ENCODE measurements around the gene ULK4. TPM values are rescaled to one million over a fixed set of nuclear protein-coding genes. Genes with fewer than 3 reads are reported as not detected.

The ULK4 gene
- total and polyA plus RNA-seq, 2 of the 8 experiments (the other 6 are each of a cell fraction or from before 2014, with no cell fraction given) = 3.0 to 10.8 TPM

GRCh38 chr3:41769106-41769505, 192.8 kb downstream of the ULK4 start:
- Histone ChIP-seq H3K79me2 (ENCODE audit: control insufficient read depth in 1 of 2, insufficient read depth in 2 of 2, low read length in 2 of 2) (no peaks in the 10 kb centered on the region), H3K4me3 (ENCODE audit: extremely low read depth in 1 of 4, insufficient read depth in 2 of 4, low read depth in 3 of 4, low read length in 4 of 4) (no peak overlapping the region), H3K4me1 (replicated peaks in 1 of 4; ENCODE audit: control insufficient read depth in 3 of 4, insufficient read depth in 4 of 4, low read length in 3 of 4) (no peaks in the 10 kb centered on the region), H2BK12ac (ENCODE audit: low read depth, low read length) (no peak overlapping the region), H3K27me3 (replicated peaks in 1 of 4; ENCODE audit: control insufficient read depth in 3 of 4, extremely low read depth in 1 of 4, insufficient read depth in 3 of 4, low read length in 3 of 4) (no peaks in the 10 kb centered on the region), H3K14ac (ENCODE audit: insufficient read length) (no peak overlapping the region), H3K56ac (replicated peaks; ENCODE audit: insufficient read length, low read depth, low read length) (no peak overlapping the region), H4K8ac (ENCODE audit: extremely low read depth, insufficient read depth, low read length) (no peak overlapping the region), H3K4ac (replicated peaks; ENCODE audit: insufficient read length, low read depth, low read length) (no peak overlapping the region), H2BK120ac (replicated peaks; ENCODE audit: low read depth, low read length) (no peak overlapping the region), H2BK15ac (ENCODE audit: low read length) (no peak overlapping the region), H3K79me1 (ENCODE audit: low read depth, low read length) (no peaks in the 10 kb centered on the region), H3K27ac (ENCODE audit: low read depth, low read length) (no peak overlapping the region), H3K36me3 (ENCODE audit: control insufficient read depth in 2 of 4, insufficient read depth in 4 of 4, low read length in 3 of 4) (no peaks in the 10 kb centered on the region), H3K23me2 (ENCODE audit: low read depth, low read length) (no peaks in the 10 kb centered on the region; the same call in 1 of the 2 replicates), H3K18ac (ENCODE audit: extremely low read depth, low read length) (no peak overlapping the region), H4K91ac (replicated peaks; ENCODE audit: insufficient read length, low read length) (no peak overlapping the region), H3K4me2 (ENCODE audit: insufficient read depth in 1 of 2, low read depth in 2 of 2, low read length in 2 of 2) (no peak overlapping the region), H4K5ac (ENCODE audit: insufficient read length, low read depth, low read length) (no peak overlapping the region), H3K9ac (replicated peaks in 1 of 4; ENCODE audit: extremely low read depth in 1 of 4, low read depth in 3 of 4, low read length in 3 of 4) (no peak overlapping the region), H2AK5ac (ENCODE audit: low read depth, low read length) (no peak overlapping the region), H3K23ac (ENCODE audit: insufficient read length) (no peak overlapping the region), H2BK20ac (ENCODE audit: low read length) (no peak overlapping the region), H2BK5ac (ENCODE audit: low read depth, low read length) (no peak overlapping the region), H4K20me1 (replicated peaks in 1 of 2; ENCODE audit: control insufficient read depth in 1 of 2, insufficient read depth in 2 of 2, low read length in 2 of 2) (no peaks in the 10 kb centered on the region), H2AFZ (ENCODE audit: low read length) (no peak overlapping the region), H3K9me3 (ENCODE audit: insufficient read depth in 2 of 2, low read depth in 1 of 2, low read length in 1 of 2) (no peaks in the 10 kb centered on the region)
- WGBS, 2 experiments (ENCODE audit: extremely low coverage in 1 of 2, insufficient coverage in 1 of 2, insufficient read length in 1 of 2, insufficient replicate concordance in 2 of 2, low coverage in 1 of 2, low lambda C conversion rate in 2 of 2, missing lambda C conversion rate in 1 of 2) = 75% methylated on average over 2 of the region's 2 CpGs; no CpG with 5 or more reads in 1 of the 2 experiments
- ChIA-PET CTCF (ENCODE audit: partially characterized antibody) (no interaction called here), POLR2A (ENCODE audit: partially characterized antibody) (no interaction called here)
- no peak for DNase-seq (ENCODE audit: low read depth in 1 of 2, low spot score in 2 of 2)
- no peak for FAIRE-seq
- TF ChIP-seq NANOG (IDR thresholded peaks at IDR 0.05; ENCODE audit: insufficient read depth, low read depth, low read length, poor library complexity, severe bottlenecking) = no peak
- no peak for TF ChIP-seq CTCF (IDR thresholded peaks at IDR 0.05; ENCODE audit: control extremely low read depth in 1 of 3, insufficient read depth in 1 of 3, low read depth in 1 of 3, low read length in 3 of 3)
- TF ChIP-seq BRCA1 (IDR thresholded peaks at IDR 0.05; ENCODE audit: low read depth, low read length) = no peak
- TF ChIP-seq RNF2 (IDR thresholded peaks at IDR 0.05; ENCODE audit: borderline replicate concordance, low read depth, low read length, missing control alignments, poor library complexity, severe bottlenecking) = no peak
- no peak for TF ChIP-seq NRF1 (IDR thresholded peaks at IDR 0.05; ENCODE audit: low read depth, low read length)
- no peak for TF ChIP-seq MAFK (IDR thresholded peaks at IDR 0.05; ENCODE audit: low read depth, low read length)
- no peak for TF ChIP-seq TCF12 (IDR thresholded peaks at IDR 0.05; ENCODE audit: low read depth, low read length)
- no peak for TF ChIP-seq KDM5A (IDR thresholded peaks at IDR 0.05; ENCODE audit: low read length)
- TF ChIP-seq CHD2 (IDR thresholded peaks at IDR 0.05; ENCODE audit: low read length) = no peak
- no peak for TF ChIP-seq SP4 (IDR thresholded peaks at IDR 0.05; ENCODE audit: low read length)
- no peak for TF ChIP-seq GABPA (IDR thresholded peaks at IDR 0.05; ENCODE audit: borderline replicate concordance, insufficient read depth, low read length)
- TF ChIP-seq CBX8 (IDR thresholded peaks at IDR 0.05; ENCODE audit: borderline replicate concordance, low read depth, low read length) = no peak

All from H1 (cell line).